Liver (tissue), 3 donors: ENCODE measurements around the gene CEP20.

Source experiments
- HNF4G ChIP-seq: IDR thresholded peaks from 2 replicates; pipeline ENCODE4 v1.6.1; 2016; ENCODE audit warnings: antibody characterized with exemption
- SP1 ChIP-seq: IDR thresholded peaks from 2 replicates; pipeline ENCODE4 v1.6.1; 2018; ENCODE audit warnings: antibody characterized with exemption, mild to moderate bottlenecking
- TAF1 ChIP-seq: conservative IDR thresholded peaks from 2 replicates; pipeline ENCODE4 v1.6.1; 2016; ENCODE audit warnings: antibody characterized with exemption, mild to moderate bottlenecking
- YY1 ChIP-seq: IDR thresholded peaks from 2 replicates; pipeline ENCODE4 v1.6.1; 2016; ENCODE audit warnings: antibody characterized with exemption, mild to moderate bottlenecking
- TF ChIP-seq, protein P1 (sequence below): fragments of 150-350 bp; IDR thresholded peaks from 2 replicates; pipeline ENCODE4 v1.5.1; 2017; ENCODE audit warnings: improper control_type of control experiment, low read depth, low read length; ENCODE audit not compliant: missing input control
- TF ChIP-seq, protein P2 (sequence below): IDR thresholded peaks from 2 replicates; pipeline ENCODE4 v1.6.1; 2016; ENCODE audit warnings: antibody characterized with exemption
- donor health status: healthy.
- donor health status: healthy.

DNA sequence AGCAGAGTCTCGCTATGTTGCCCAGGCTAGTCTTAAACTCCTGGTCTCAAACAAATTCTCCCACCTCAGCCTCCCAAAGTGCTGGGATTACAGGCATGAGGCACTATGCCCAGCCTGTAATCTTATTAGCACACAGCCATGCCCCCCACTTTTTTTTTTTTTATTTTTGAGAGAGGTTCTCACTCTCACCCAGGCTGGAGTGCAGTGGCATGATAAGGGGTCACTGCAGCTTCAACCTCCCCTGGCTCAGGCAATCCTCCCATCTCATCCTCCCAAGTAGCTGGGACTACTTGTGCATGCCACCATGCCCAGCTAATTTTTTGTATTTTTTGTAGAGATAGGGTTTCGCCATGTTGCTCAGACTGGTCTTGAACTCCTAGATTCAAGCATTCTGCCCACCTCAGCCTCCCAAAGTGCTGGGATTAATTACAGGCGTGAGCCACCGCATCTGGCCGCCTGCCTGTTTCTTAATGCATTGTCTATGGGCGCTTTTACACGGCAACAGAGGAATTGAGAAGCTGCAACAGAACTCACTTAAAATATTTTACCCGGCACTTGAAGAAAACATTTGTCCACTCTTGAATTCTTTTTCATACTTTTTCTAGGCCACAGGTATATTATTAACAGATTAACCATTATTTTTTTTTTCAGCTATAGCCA is 8.8 kb upstream of the CEP20 start:
- TF ChIP-seq, protein P1, sequence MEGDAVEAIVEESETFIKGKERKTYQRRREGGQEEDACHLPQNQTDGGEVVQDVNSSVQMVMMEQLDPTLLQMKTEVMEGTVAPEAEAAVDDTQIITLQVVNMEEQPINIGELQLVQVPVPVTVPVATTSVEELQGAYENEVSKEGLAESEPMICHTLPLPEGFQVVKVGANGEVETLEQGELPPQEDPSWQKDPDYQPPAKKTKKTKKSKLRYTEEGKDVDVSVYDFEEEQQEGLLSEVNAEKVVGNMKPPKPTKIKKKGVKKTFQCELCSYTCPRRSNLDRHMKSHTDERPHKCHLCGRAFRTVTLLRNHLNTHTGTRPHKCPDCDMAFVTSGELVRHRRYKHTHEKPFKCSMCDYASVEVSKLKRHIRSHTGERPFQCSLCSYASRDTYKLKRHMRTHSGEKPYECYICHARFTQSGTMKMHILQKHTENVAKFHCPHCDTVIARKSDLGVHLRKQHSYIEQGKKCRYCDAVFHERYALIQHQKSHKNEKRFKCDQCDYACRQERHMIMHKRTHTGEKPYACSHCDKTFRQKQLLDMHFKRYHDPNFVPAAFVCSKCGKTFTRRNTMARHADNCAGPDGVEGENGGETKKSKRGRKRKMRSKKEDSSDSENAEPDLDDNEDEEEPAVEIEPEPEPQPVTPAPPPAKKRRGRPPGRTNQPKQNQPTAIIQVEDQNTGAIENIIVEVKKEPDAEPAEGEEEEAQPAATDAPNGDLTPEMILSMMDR: no peak
- TF ChIP-seq, protein P2, sequence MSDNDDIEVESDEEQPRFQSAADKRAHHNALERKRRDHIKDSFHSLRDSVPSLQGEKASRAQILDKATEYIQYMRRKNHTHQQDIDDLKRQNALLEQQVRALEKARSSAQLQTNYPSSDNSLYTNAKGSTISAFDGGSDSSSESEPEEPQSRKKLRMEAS: no peak
- TF ChIP-seq SP1 (no peak), YY1 (no peak), TAF1 (no peak), HNF4G (no peak)
